Tongue (tissue), 2 donors: Measurements from ENCODE around the gene HSPA6. TPM values are rescaled to one million over a fixed set of nuclear protein-coding genes. Genes with fewer than 3 reads are reported as not detected.
A peak's percentile ranks its signal among the peaks of the same experiment; 100 is the strongest.
"Not testable (repeated sequence)": the region's sequence is repeated elsewhere in the genome, so short reads cannot be mapped to it uniquely, and the experiment has no call there.

Experiments
- DNase-seq: peaks from one replicate; pipeline ENCODE4 v3.0.0-alpha.2; 2015
- total RNA-seq: library from RNA; depleted of rRNA; stranded (reverse); fragments of >200 nt; gene quantifications from one replicate; pipeline ENCODE4 v1.2.3, GENCODE V29; 2014

Gene HSPA6
- total RNA-seq, 1 donor from 2014 or later, result 10.2 TPM

GRCh38 chr1:161560960-161561715 is 36.8 kb downstream of the HSPA6 start:
- DNase-seq, result peak; percentile 14

- not testable (repeated sequence) for DNase-seq
Measured at GRCh38 chr1:161562441-161562840, 38.1 kb downstream of the HSPA6 start.

GRCh38 chr1:161563522-161563921 is 39.2 kb downstream of the HSPA6 start:
- DNase-seq, result not testable (repeated sequence)

- DNase-seq, result not testable (repeated sequence)
Measured at GRCh38 chr1:161566602-161566960, 42.2 kb downstream of the HSPA6 start.

GRCh38 chr1:161571703-161572102 is 47.4 kb downstream of the HSPA6 start:
- DNase-seq, result not testable (repeated sequence)

Other genes with a start within 250 kb of the HSPA6 start
- 67.9 TPM for gene MPZ, start 214.6 kb upstream of the HSPA6 start, total RNA-seq
- gene SDHC, start 210.2 kb upstream of the HSPA6 start, total RNA-seq, result 41.9 TPM
- gene CFAP126, start 156.7 kb upstream of the HSPA6 start, total RNA-seq, result not detected
- gene FCGR2A, start 19.1 kb upstream of the HSPA6 start, total RNA-seq, result 14.8 TPM
- gene FCGR3A, start 25.3 kb downstream of the HSPA6 start, total RNA-seq, result 3.4 TPM
- 1.4 TPM for gene FCGR3B, start 106.6 kb downstream of the HSPA6 start, total RNA-seq
- gene FCGR2B, start 138.6 kb downstream of the HSPA6 start, total RNA-seq, result 1.6 TPM
- gene FCRLA, start 182.7 kb downstream of the HSPA6 start, total RNA-seq, result 1.4 TPM
- 1.0 TPM for gene FCRLB, start 197.0 kb downstream of the HSPA6 start, total RNA-seq
- gene DUSP12, start 225.2 kb downstream of the HSPA6 start, total RNA-seq, result 55.5 TPM
- gene ATF6, start 241.8 kb downstream of the HSPA6 start, total RNA-seq, result 26.7 TPM